ENCODE data around the gene SLC39A1. TPM values are rescaled to one million over a fixed set of nuclear protein-coding genes. Genes with fewer than 3 reads are reported as not detected.

SLC39A1 gene
- polyA plus RNA-seq, 1 of the 3 experiments (the other 2 are of a cell fraction), result 89.6 TPM

DNA sequence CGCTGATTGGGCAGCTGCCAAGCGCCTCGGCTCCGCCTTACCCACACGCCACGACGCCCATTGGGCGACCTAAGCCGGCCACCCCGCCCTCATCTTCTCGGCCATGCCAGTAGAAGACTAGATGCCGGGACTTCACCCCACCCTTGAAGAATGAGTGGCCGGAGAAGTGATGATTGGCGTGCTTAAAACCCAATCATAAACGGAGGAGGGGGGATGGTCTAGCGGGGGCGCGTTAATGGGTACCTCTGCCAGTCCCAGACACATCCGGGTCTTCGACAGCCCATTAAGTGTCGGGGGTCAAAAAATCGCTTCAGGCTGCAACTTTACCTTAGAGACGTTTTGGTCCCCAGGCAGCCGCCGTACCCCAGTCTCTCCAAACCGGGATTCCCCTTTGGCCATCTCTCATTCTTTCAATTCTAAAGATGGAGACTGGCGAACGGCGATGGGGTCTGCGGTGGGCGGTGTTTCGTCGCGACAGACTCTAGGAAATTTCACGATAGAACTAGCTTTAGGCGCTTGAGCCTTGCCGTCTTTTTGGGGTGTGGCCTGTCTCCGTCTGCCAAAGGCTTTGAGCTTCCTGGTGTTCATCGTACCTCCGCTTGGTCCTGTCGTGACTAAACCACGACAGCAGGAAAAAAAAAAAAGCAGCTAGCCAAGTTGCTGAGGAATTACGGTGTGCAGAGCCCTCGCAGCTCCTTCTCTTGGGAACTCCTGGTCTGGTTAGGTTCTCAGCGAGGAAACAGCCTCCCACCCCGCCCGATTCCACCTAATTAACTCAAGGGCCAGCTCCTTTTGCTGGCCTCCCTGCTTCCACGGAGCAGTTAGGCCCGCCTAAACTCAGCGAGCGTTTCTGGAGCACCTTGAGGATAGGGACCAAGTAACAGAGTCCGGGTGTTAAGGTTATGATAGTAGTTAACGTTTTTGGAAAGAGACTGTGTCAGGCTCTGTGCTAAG is 40.1 kb downstream of the SLC39A1 start, which contains the start of gene GATAD2B:
Gene GATAD2B (minus strand): TSS at position 1 of the 954 bp plus-strand sequence. CDS start 94,625 bp downstream, outside the sequence.
- Histone ChIP-seq H2AFZ (ENCODE audit: low read depth) (peak within 1 kb of the TSS; percentile 93), H3F3A (replicated peaks; ENCODE audit: insufficient read depth) (peaks cover 14% of the 10 kb centered on the region), H4K20me1 (ENCODE audit: insufficient read depth) (peaks cover 35% of the 10 kb centered on the region), H3K36me3 (replicated peaks in 1 of 2; ENCODE audit: control insufficient read depth in 1 of 2, insufficient read depth in 2 of 2, low read length in 1 of 2) (peaks cover 0 to 12% of the 10 kb centered on the region in 2 experiments), H3K4me1 (ENCODE audit: control insufficient read depth in 1 of 2, insufficient read depth in 2 of 2, low read depth in 1 of 2, low read length in 1 of 2) (peaks cover 17 to 25% of the 10 kb centered on the region in 2 experiments), H3K4me3 (ENCODE audit: low read depth in 2 of 2, low read length in 1 of 2) (peak within 1 kb of the TSS; percentile 74 to 90), H3K9me3 (no peaks in the 10 kb centered on the region), H3K27ac (ENCODE audit: low read depth in 2 of 2, low read length in 1 of 2) (peak within 1 kb of the TSS; percentile 85 to 95), H3K4me2 (peak within 1 kb of the TSS; percentile 92), H3K9me2 (no peaks in the 10 kb centered on the region), H3K27me3 (ENCODE audit: insufficient read depth) (no peaks in the 10 kb centered on the region), H3K79me2 (ENCODE audit: insufficient read depth) (peaks cover 52% of the 10 kb centered on the region), H3K9ac (peak within 1 kb of the TSS; percentile 96)
- TF ChIP-seq EP300 (IDR thresholded peaks at IDR 0.05; ENCODE audit: borderline replicate concordance in 1 of 2, low read depth in 1 of 2, low read length in 1 of 2) (0 out of 4 replicates have a peak, but pooled peaks of 1 of the 2 experiments have one; percentile 20), MAX (IDR thresholded peaks at IDR 0.05; ENCODE audit: low read depth) (peak; percentile 56; the same call in 1 of the 2 replicates), IRF3 (IDR thresholded peaks at IDR 0.05; ENCODE audit: low read depth, low read length) (peak; percentile 97), MXI1 (IDR thresholded peaks at IDR 0.05; ENCODE audit: low read depth, low read length) (peak; percentile 70), TAF1 (IDR thresholded peaks at IDR 0.05; ENCODE audit: borderline replicate concordance, low read depth, low read length) (peak; percentile 81), TEAD4 (IDR thresholded peaks at IDR 0.05; ENCODE audit: borderline replicate concordance, insufficient read depth) (no peak), ELF1 (IDR thresholded peaks at IDR 0.05) (peak; percentile 8; the same call in 1 of the 2 replicates), PBX3 (IDR thresholded peaks at IDR 0.05) (peak; percentile 100), SMC3 (IDR thresholded peaks at IDR 0.05; ENCODE audit: low read depth, low read length) (no peak), NRF1 (IDR thresholded peaks at IDR 0.05; ENCODE audit: low read depth, low read length) (no peak), TCF12 (IDR thresholded peaks at IDR 0.05) (no peak), YY1 (IDR thresholded peaks at IDR 0.05; ENCODE audit: low read depth) (peak; percentile 83), NFIC (IDR thresholded peaks at IDR 0.05; ENCODE audit: borderline replicate concordance) (no peak; the same call in 1 of the 2 replicates), JUND (IDR thresholded peaks at IDR 0.05) (no peak), RFX5 (IDR thresholded peaks at IDR 0.05; ENCODE audit: low read length) (peak; percentile 59; the same call in 1 of the 2 replicates), POLR2AphosphoS5 (IDR thresholded peaks at IDR 0.05; ENCODE audit: low read depth, low read length) (peak; percentile 90), RXRA (IDR thresholded peaks at IDR 0.05; ENCODE audit: borderline replicate concordance, low read depth) (no peak), RAD21 (IDR thresholded peaks at IDR 0.05; ENCODE audit: low read length) (peak; percentile 41), CHD2 (IDR thresholded peaks at IDR 0.05; ENCODE audit: low read length, partially characterized antibody) (peak; percentile 96)
- WGBS (ENCODE audit: low lambda C conversion rate), result under 1% methylated on average over 42 of the region's 53 CpGs
- ChIA-PET CTCF (interaction anchor here (0.7 to 2.5 kb wide), 13 partner anchors 9 to 825 kb away, joined by 3 to 15 read pairs (median 3); partner anchors contain the start of genes CREB3L4, DENND4B and RAB13), POLR2A (interaction anchor here (0.5 to 1.9 kb wide), 13 partner anchors 20 to 297 kb away, joined by 3 to 8 read pairs (median 4); partner anchors contain the start of genes CREB3L4, CRTC2, JTB and RAB13)
- DNase-seq, result peak; percentile 96

Measured in SK-N-SH (cell line).